Measurements from ENCODE around the gene DNAJB5. TPM values are rescaled to one million over a fixed set of nuclear protein-coding genes. Genes with fewer than 3 reads are reported as not detected.
A peak's percentile ranks its signal among the peaks of the same experiment; 100 is the strongest.
"Not testable (repeated sequence)": the region's sequence is repeated elsewhere in the genome, so short reads cannot be mapped to it uniquely, and the experiment has no call there.

Gene DNAJB5
- total RNA-seq, 8 experiments from 2014 or later = 4.8 to 45.8 (median 30.2) TPM

DNA sequence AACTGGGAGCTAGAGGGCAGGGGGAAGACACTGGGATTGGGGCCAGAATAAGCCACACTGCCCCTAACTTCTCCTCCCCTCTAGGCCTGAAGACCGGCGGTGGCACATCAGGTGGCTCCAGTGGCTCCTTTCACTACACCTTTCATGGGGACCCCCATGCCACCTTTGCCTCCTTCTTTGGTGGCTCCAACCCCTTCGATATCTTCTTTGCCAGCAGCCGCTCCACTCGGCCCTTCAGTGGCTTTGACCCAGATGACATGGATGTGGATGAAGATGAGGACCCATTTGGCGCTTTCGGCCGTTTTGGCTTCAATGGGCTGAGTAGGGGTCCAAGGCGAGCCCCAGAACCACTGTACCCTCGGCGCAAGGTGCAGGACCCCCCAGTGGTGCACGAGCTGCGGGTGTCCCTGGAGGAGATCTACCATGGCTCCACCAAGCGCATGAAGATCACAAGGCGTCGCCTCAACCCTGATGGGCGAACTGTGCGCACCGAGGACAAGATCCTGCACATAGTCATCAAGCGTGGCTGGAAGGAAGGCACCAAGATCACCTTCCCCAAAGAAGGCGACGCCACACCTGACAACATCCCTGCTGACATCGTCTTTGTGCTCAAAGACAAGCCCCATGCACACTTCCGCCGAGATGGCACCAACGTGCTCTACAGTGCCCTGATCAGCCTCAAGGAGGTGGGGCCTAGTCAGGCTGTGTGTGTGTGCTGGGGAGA, 6.8 kb downstream of the DNAJB5 start:
- 88 to 100% (median 94%) methylated on average over 2 to 16 of the region's 26 CpGs; no CpG with 5 or more reads in 6 of the 10 experiments for WGBS, 10 experiments
- peaks cover 28 to 39% of the 10 kb centered on the region in 2 donors for H3K4me1 ChIP-seq (replicated peaks in 1 of 2)
- no peak for ATAC-seq (replicated peaks in 6 of 8)
- H3K27ac ChIP-seq = no peak overlapping the region
- H3K4me3 ChIP-seq = no peak overlapping the region
- in situ Hi-C loops (cut with MboI; ENCODE audit: low pct_unique_long_range_greater_than_20kb in 2 of 9, low sequenced_read_pairs in 9 of 9, unreplicated experiment in 9 of 9) = no loop called here

DNA sequence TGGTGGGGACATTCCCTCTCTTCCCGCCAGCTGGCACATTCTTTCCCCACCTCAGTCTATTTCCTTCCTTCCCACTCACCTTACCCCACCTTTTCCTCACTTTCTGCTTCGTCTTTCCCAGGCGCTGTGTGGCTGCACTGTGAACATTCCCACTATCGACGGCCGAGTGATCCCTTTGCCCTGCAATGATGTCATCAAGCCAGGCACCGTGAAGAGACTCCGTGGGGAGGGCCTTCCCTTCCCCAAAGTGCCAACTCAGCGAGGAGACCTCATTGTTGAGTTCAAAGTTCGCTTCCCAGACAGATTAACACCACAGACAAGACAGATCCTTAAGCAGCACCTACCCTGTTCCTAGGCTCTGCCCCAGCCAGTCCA, 7.3 kb downstream of the DNAJB5 start:
- Histone ChIP-seq H3K4me3 (no peak overlapping the region), H3K27ac (no peak overlapping the region), H3K4me1 (replicated peaks in 1 of 2) (peaks cover 25 to 35% of the 10 kb centered on the region in 2 donors)
- ATAC-seq (replicated peaks in 6 of 8) = no peak
- in situ Hi-C loops (cut with MboI; ENCODE audit: low pct_unique_long_range_greater_than_20kb in 2 of 9, low sequenced_read_pairs in 9 of 9, unreplicated experiment in 9 of 9) = no loop called here
- WGBS, 10 experiments = 52 to 100% (median 85%) methylated on average over 2 to 10 of the region's 10 CpGs; no CpG with 5 or more reads in 2 of the 10 experiments

DNA sequence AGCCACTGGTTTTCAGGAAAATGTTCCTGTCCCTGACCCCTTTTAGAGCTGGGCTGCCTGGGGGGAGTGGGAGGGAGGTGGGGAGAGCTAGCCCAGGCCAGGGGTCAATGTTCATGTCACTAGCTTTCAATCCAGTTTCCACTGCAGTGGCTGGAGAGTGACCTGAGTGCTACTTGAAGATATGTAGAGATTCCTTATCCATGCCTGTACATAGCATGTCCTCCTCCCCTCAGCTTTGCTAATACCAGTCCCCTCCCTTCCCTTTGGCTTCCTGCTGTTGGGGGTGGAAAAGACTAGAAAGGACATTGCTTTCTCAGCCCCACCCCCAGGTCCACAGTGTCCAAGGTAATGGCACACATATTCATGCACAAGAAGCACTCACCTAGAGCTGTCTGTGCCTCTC, 7.8 kb downstream of the DNAJB5 start:
- ATAC-seq (replicated peaks in 6 of 8) = peak in 1 of 8 experiments; percentile 1
- in situ Hi-C loops (cut with MboI; ENCODE audit: low pct_unique_long_range_greater_than_20kb in 2 of 9, low sequenced_read_pairs in 9 of 9, unreplicated experiment in 9 of 9) = no loop called here
- Histone ChIP-seq H3K27ac (no peak overlapping the region), H3K4me1 (replicated peaks in 1 of 2) (peaks cover 21 to 30% of the 10 kb centered on the region in 2 donors), H3K4me3 (no peak overlapping the region)

DNA sequence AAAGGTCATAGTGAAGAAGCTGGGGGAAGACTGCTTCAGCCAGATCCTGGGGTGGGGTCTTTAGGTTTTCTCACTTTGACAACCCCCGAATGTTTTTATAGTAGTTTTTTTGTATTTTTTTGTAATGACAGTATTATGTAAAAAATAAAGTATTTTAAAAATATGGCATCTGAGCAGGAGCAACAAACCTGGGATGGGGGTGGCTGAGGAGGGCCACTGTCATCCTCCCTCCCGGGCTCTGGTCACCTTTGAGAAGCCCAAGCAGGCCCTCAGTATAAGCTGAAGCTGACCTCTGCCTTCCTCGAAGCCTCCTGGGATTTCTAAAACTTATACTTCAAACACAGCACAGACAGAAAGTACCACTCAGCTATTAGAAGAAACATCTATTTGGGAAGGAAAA, 8.7 kb downstream of the DNAJB5 start:
- in situ Hi-C loops (cut with MboI; ENCODE audit: low pct_unique_long_range_greater_than_20kb in 2 of 9, low sequenced_read_pairs in 9 of 9, unreplicated experiment in 9 of 9) = no loop called here
- Histone ChIP-seq H3K27ac (no peak overlapping the region), H3K4me3 (no peak overlapping the region), H3K4me1 (replicated peaks in 1 of 2) (peaks cover 14 to 21% of the 10 kb centered on the region in 2 donors)
- 67 to 100% (median 84%) methylated on average over 1 to 3 of the region's 3 CpGs; no CpG with 5 or more reads in 2 of the 10 experiments for WGBS, 10 experiments
- no peak for ATAC-seq (replicated peaks in 6 of 8)

DNA sequence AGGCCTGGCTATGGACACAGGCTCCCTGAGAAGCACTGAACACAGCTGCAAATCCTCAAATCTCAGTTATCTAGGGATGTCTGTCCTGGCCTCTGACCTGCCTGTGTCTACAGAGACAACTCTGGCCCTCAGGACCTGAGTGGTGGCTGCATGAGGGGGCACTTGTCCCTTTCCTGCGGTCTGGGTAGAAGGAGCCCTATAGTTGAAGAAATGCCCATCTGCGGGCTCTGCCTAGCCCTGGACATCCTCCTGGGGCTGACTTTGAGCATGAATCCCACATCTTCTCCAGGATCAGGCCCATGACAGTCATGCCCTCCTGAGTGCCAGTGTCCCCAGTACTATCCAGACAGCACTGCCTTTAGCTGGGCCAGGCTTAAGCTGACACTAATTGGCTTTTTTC, 10.0 kb downstream of the DNAJB5 start:
- WGBS, 10 experiments = 100% methylated on average over 1 to 2 of the region's 2 CpGs; no CpG with 5 or more reads in 7 of the 10 experiments
- Histone ChIP-seq H3K27ac (no peak overlapping the region), H3K4me1 (replicated peaks in 1 of 2) (peaks cover 1 to 8% of the 10 kb centered on the region in 2 donors), H3K4me3 (no peak overlapping the region)
- in situ Hi-C loops (cut with MboI; ENCODE audit: low pct_unique_long_range_greater_than_20kb in 2 of 9, low sequenced_read_pairs in 9 of 9, unreplicated experiment in 9 of 9) = no loop called here
- no peak for ATAC-seq (replicated peaks in 6 of 8)

DNA sequence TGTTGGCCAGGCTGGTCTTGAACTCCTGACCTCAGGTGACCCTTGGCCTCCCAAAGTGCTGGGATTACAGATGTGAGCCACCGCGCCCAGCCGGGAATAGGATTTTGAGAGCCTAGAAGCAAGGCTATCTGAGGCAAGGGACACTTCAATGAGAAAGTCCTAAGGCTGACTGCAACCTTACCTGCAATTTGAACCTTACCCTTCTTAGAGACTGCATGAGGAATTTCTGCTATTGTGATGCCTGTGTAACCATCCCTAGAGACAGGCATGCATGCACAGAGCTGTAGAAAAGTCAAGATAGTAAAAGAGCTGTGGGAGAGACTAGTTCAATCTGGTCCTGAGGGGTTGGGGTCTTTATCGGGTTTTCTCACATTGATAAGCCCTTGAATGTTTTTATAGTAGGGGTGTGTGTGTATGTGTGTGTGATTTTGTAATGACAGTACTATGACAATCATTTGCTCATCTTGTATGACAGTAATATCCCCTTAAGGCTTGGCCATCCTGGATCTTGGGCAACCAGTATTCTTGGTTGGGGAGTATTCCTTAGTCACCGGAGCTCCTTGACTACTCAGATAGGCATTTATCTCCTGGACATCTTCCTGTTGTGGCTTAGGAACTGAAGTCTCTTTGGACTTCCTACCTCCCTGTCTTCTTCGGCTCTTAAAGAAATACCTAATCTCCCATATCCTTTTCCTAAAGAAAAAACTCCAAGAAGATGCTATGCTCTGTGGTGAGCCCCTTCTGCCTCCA, 11.2 kb downstream of the DNAJB5 start:
- no peak overlapping the region for H3K27ac ChIP-seq
- in situ Hi-C loops (cut with MboI; ENCODE audit: low pct_unique_long_range_greater_than_20kb in 2 of 9, low sequenced_read_pairs in 9 of 9, unreplicated experiment in 9 of 9) = no loop called here
- no peaks in the 10 kb centered on the region for H3K4me1 ChIP-seq (replicated peaks in 1 of 2)
- no peak for ATAC-seq (replicated peaks in 6 of 8)
- H3K4me3 ChIP-seq = no peak overlapping the region
- 0 to 100% (median 90%) methylated on average over 1 to 6 of the region's 6 CpGs; no CpG with 5 or more reads in 3 of the 10 experiments for WGBS, 10 experiments

DNA sequence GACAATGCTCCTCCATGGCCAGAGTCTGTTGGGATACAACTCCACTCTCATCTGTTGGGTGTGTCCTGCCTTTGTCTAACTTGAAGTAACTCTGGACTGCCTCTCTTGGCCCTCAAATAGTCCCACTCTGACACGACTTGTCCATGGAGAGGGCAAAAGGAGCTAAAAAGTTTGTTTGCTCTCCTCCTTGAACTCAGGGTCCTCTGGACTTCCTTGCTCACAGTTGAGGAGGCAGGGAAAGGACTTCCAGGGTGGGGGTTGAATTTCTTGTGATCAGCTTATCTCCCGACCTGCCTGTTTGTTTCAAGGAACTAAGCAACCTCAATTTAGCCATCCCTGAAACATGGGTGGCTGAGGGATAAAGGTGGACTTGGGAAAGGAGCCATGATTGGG, 11.7 kb downstream of the DNAJB5 start:
- in situ Hi-C loops (cut with MboI; ENCODE audit: low pct_unique_long_range_greater_than_20kb in 2 of 9, low sequenced_read_pairs in 9 of 9, unreplicated experiment in 9 of 9) = no loop called here
- no peak overlapping the region for H3K4me3 ChIP-seq
- no peak for ATAC-seq (replicated peaks in 6 of 8)
- H3K27ac ChIP-seq = no peak overlapping the region
- 0 to 100% (median 60%) methylated on average over 1 to 2 of the region's 2 CpGs; no CpG with 5 or more reads in 3 of the 10 experiments for WGBS, 10 experiments
- H3K4me1 ChIP-seq (replicated peaks in 1 of 2) = no peaks in the 10 kb centered on the region

DNA sequence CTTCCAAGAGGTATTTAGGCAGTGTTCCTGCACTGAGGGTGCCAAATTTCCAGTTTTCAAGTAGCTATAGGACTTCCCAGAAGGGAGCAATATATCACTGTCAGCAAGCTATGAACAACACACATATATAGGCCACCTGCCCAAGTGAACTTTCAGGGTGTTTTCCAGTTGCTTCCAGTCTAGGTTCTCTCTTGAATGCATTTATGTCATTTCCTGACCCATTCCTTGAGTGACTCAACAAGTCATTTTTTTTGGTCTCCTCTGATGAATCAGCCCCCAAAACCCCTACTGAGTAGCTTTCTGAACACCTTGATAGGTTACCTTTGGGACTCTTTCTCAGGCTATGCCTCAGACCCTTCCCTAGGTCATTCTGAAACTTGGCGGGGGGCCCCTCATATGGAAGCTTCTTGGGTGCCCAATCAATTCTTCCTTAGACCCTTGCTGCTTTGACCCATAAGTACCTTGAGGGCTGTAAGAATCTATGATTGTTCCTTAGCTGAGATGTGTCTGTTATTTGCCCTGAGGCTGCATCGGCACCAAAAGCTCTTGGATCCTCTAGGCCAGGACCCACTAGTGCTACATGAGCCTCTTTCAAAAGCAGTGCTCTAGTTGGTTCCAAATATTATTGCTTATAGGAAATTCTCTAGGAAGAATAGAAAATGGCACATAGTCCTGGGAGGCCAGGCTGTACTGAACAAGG, 12.4 kb downstream of the DNAJB5 start:
- no peak overlapping the region for H3K27ac ChIP-seq
- H3K4me3 ChIP-seq = no peak overlapping the region
- in situ Hi-C loops (cut with MboI; ENCODE audit: low pct_unique_long_range_greater_than_20kb in 2 of 9, low sequenced_read_pairs in 9 of 9, unreplicated experiment in 9 of 9) = no loop called here
- 80 to 100% (median 100%) methylated on average over 1 to 2 of the region's 2 CpGs; no CpG with 5 or more reads in 5 of the 10 experiments for WGBS, 10 experiments
- no peaks in the 10 kb centered on the region for H3K4me1 ChIP-seq (replicated peaks in 1 of 2)
- ATAC-seq (replicated peaks in 6 of 8) = peak in 1 of 8 experiments; percentile 15

DNA sequence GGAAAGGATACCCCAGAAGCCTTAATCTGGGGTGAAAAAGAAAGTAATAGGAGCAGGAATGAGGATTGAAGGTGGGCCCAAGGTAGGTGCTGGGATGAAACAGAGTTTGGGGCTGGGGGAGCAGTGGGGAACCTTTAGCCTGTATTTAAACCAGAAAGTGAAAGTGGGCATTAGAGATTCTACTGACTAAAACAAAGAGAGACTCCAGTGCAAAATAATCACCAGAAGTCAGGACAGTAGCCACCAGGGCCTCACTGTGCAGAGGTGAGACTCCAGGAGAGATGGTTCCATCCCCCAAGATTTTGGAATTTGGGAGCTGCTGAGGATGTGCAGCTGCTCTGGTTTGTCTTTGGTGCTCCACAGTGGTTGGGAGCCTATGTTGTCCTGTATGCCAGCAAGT, 13.1 kb downstream of the DNAJB5 start:
- in situ Hi-C loops (cut with MboI; ENCODE audit: low pct_unique_long_range_greater_than_20kb in 2 of 9, low sequenced_read_pairs in 9 of 9, unreplicated experiment in 9 of 9) = no loop called here
- Histone ChIP-seq H3K4me3 (no peak overlapping the region), H3K27ac (no peak overlapping the region), H3K4me1 (replicated peaks in 1 of 2) (no peaks in the 10 kb centered on the region)
- no peak for ATAC-seq (replicated peaks in 6 of 8)

DNA sequence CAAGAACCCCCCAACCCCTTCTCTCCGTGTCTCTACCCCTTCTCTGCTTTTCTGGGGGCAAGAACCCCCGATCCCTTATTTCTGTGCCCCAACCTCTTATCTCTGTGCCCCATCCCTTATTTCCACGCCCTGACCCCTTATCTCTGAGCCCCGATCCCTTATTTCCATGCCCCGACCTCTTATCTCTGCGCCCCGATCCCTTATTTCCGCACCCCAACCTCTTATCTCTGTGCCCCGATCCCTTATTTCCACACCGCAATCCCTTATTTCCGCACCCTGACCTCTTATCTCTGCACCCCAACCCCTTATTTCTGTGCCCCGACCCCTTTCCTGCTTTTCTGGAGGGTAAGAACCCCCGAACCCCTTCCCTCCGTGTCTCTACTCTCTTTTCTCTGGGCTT, 14.8 kb downstream of the DNAJB5 start:
- in situ Hi-C loops (cut with MboI; ENCODE audit: low pct_unique_long_range_greater_than_20kb in 2 of 9, low sequenced_read_pairs in 9 of 9, unreplicated experiment in 9 of 9); H3K27ac ChIP-seq; H3K4me1 ChIP-seq (replicated peaks in 1 of 2); H3K4me3 ChIP-seq; ATAC-seq (replicated peaks in 6 of 8): not testable (repeated sequence)
- 87 to 100% (median 100%) methylated on average over 2 to 3 of the region's 14 CpGs; no CpG with 5 or more reads in 7 of the 10 experiments for WGBS, 10 experiments

DNA sequence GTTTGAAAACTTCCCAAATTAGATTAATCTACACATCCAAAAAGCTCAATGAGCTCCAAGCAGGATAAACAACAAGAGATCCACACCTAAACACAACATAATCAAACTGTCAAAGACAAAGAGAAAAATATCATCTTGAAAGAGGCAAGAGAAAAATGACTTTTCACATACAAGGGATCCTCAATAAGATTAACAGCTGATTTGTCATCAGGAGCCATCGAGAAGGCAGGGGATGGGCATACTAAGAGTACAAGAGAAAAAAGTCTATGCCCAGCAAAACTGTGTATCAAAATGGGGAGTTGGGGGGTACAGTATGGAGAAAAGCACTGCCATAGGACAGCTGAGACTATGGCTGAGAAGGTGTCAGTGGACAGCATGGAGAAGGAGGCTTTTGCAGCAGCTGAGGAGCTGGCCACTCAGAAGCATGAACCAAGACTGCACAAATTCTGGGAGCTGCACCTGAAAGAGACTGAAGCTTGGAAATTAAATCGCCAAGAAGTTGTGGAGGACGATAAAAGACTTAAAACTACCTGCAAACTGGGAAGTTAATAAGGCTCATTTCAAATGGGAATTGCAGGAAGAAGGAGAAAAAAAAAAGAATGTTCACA, 20.9 kb downstream of the DNAJB5 start:
- no peak overlapping the region for H3K27ac ChIP-seq
- no peak for ATAC-seq (replicated peaks in 6 of 8)
- in situ Hi-C loops (cut with MboI; ENCODE audit: low pct_unique_long_range_greater_than_20kb in 2 of 9, low sequenced_read_pairs in 9 of 9, unreplicated experiment in 9 of 9) = no loop called here
- no peak overlapping the region for H3K4me3 ChIP-seq
- WGBS, 10 experiments = 33 to 94% (median 90%) methylated on average over 1 to 3 of the region's 3 CpGs
- no peaks in the 10 kb centered on the region for H3K4me1 ChIP-seq (replicated peaks in 1 of 2)

DNA sequence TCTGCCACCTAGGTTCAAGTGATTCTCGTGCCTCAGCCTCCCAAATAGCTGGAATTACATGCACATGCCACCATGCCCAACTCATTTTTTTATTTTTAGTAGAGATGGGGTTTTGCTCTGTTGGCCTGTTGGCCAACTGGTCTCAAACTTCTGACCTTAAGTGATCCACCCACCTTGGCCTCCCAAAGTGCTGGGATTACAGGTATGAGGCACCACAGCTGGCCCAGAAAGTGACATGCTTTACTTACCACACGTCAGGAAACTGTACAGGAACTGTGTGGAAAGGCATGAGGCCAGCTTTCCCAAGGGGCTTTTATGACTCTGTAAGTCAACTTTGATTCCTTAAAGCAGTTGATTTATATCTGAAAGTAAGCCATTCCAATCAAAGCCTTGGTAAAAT, 25.0 kb downstream of the DNAJB5 start:
- Histone ChIP-seq H3K4me1 (replicated peaks in 1 of 2) (no peaks in the 10 kb centered on the region), H3K27ac (no peak overlapping the region), H3K4me3 (no peak overlapping the region)
- ATAC-seq (replicated peaks in 6 of 8) = no peak
- in situ Hi-C loops (cut with MboI; ENCODE audit: low pct_unique_long_range_greater_than_20kb in 2 of 9, low sequenced_read_pairs in 9 of 9, unreplicated experiment in 9 of 9) = no loop called here
- WGBS, 10 experiments = 0 to 100% (median 75%) methylated on average over 1 to 2 of the region's 2 CpGs; no CpG with 5 or more reads in 1 of the 10 experiments

DNA sequence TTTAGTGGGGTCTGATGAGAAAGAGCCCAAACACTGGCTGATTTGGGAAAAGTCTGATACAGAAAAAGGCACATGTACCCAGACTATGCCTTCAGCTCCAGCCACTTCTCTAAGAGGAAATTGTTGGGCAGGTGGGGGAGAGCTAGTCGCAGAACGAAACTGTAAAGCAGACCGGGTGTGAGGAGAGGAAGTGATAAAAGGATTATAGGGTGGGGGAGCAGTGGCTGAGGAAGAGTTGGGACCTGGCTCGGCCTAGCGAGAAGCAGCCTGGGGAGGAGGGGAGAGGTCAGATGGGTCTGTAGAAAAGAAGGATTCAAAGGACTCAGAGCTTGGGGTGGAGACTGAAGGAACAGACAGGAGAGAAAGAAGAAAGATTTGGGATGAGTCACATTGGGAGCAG, 33.9 kb downstream of the DNAJB5 start:
- in situ Hi-C loops (cut with MboI; ENCODE audit: low pct_unique_long_range_greater_than_20kb in 2 of 9, low sequenced_read_pairs in 9 of 9, unreplicated experiment in 9 of 9); H3K27ac ChIP-seq; H3K4me3 ChIP-seq; H3K4me1 ChIP-seq (replicated peaks in 1 of 2); ATAC-seq (replicated peaks in 6 of 8): not testable (repeated sequence)
- WGBS, 10 experiments = 72 to 90% (median 82%) methylated on average over 1 to 4 of the region's 5 CpGs; no CpG with 5 or more reads in 6 of the 10 experiments
